ES-I3 (cell line): ENCODE results near the gene ARMC3.

Experiments used
- H3K36me3 ChIP-seq: 2 replicates; pipeline ENCODE4 v1.6.1; 2013; ENCODE audit warnings: mild to moderate bottlenecking, low read length, control low read depth, moderate library complexity; ENCODE audit not compliant: insufficient read depth
- H3K4me1 ChIP-seq: 2 replicates; pipeline ENCODE4 v1.6.1; 2013; ENCODE audit warnings: mild to moderate bottlenecking, control low read depth, low read length; ENCODE audit not compliant: insufficient read depth
- H3K9ac ChIP-seq: 2 replicates; pipeline ENCODE4 v1.6.1; 2013; ENCODE audit warnings: low read depth, mild to moderate bottlenecking, low read length, moderate library complexity
- H3K9me3 ChIP-seq: 2 replicates; pipeline ENCODE4 v1.6.1; 2013; ENCODE audit warnings: mild to moderate bottlenecking, low read length, moderate library complexity; ENCODE audit not compliant: control insufficient read depth, insufficient read depth

Gene ARMC3

DNA sequence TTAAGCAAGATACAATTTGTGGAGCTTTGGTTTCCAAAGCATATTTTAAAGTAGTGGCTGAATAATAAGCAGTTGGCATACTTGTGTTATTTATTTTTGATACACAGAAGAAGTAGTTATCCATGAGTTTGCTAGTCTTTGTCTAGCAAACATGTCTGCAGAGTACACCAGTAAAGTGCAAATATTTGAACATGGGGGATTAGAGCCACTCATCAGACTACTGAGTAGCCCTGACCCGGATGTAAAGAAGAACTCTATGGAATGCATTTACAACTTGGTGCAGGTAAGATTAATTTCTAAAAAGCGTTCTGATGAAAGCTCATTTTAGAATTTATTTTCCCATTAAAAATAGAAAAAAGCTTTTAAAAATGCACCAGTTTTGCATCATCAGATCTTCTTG lies 31.4 kb downstream of the ARMC3 start:
- H3K9me3 ChIP-seq, result no peaks in the 10 kb centered on the region
- H3K4me1 ChIP-seq, result no peaks in the 10 kb centered on the region
- H3K9ac ChIP-seq, result no peak overlapping the region
- H3K36me3 ChIP-seq, result no peaks in the 10 kb centered on the region

DNA sequence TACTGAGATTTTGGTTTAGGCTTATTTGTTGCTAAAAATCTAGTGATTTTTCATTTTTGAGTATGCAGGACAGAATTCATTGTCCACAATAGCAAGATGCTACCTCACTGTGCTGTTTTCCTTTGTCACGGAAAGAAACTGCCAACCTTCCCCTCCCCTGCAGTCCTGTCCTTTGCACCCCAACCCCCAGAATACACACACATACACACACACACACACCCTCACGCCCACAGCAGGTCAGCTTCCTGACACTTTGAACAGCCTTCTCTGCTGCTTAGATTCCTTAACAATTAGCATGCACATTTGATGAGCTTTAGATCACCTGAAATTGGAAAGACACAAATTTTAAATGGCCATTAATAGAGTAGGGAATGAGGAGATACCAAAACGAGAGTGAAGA lies 32.1 kb downstream of the ARMC3 start:
- Histone ChIP-seq H3K9ac (no peak overlapping the region), H3K4me1 (no peaks in the 10 kb centered on the region), H3K9me3 (no peaks in the 10 kb centered on the region), H3K36me3 (no peaks in the 10 kb centered on the region)

DNA sequence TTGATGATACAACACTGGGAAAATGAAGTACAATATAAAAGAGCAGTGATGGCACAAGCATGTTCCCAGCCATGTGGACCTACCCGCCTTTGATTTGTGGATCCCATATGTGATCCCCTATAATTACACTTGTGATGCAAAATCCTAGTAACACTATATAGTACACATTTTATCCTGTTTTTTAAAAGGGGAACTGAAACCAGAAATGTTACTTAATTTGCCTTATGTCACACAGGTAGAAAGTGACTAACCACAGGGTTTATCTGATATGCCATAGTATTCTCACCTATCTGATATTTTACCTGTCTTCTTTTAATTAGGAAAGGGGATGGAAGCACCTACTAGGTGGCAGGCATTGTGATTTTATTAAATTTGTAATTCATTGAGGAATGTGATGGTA lies 35.0 kb downstream of the ARMC3 start:
- no peaks in the 10 kb centered on the region for H3K36me3 ChIP-seq
- H3K9me3 ChIP-seq, result no peaks in the 10 kb centered on the region
- H3K4me1 ChIP-seq, result no peaks in the 10 kb centered on the region
- no peak overlapping the region for H3K9ac ChIP-seq

DNA sequence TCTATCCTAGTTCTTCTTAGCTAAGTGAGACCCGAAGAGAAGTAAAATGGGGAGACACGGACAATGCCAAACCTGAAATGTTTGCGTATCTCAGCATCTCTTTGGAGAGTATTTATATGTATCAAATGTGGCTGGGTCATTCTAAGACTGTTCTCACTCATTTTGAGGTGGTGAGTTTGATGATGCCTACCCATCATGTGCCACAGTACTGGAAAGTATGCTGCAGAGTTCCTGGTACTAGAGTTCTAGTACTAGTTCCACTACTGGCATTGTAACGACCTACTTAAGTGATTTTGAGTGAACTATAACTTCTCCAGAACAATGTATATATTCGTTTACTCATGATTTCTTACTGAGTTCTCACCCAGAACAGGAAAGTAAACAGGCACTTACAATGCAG lies 41.9 kb downstream of the ARMC3 start:
- Histone ChIP-seq H3K9me3 (no peaks in the 10 kb centered on the region), H3K4me1 (no peaks in the 10 kb centered on the region), H3K36me3 (no peaks in the 10 kb centered on the region), H3K9ac (no peak overlapping the region)

DNA sequence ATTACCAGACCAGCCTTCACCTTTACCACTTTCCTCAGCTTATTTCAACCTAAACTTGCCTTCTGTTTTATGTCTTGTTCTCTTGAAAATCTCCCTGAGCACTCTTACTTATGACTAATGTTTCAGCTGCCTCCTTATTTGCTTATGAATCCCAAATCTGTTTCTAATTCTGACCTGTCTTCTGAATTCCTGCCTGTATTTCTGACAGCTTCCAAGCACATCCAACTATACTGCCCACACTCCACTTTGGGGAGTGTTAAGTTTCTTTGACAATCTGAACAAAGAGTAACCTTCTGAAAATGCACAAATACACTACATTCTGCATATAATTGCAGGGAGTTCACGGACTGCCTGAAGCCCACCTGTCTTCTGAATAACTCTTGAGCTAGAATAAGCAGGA lies 48.7 kb downstream of the ARMC3 start:
- no peaks in the 10 kb centered on the region for H3K36me3 ChIP-seq
- H3K4me1 ChIP-seq, result no peaks in the 10 kb centered on the region; the same call in 1 of the 2 replicates
- H3K9me3 ChIP-seq, result no peaks in the 10 kb centered on the region
- no peak overlapping the region for H3K9ac ChIP-seq

DNA sequence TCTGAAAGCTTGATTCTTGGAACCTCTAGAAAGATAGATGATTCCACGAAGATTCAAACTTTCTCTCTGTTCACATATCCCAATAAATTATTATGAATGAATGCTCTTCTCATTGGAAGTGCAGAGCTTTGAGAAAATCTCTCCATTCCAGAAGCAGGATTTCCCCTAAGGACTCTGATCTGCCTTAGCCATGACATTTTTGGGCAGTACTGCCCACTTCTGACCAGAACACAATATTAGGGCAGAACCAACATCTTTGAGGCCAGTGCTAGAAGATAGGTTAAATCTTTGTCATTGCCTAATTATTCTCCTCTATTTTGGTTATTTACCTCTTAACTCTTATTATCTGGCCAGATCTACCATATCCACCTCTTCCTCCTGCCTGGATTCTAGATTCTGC lies 49.9 kb downstream of the ARMC3 start:
- H3K9ac ChIP-seq, result no peak overlapping the region
- H3K9me3 ChIP-seq, result no peaks in the 10 kb centered on the region
- H3K4me1 ChIP-seq, result no peaks in the 10 kb centered on the region; the same call in 1 of the 2 replicates
- no peaks in the 10 kb centered on the region for H3K36me3 ChIP-seq

DNA sequence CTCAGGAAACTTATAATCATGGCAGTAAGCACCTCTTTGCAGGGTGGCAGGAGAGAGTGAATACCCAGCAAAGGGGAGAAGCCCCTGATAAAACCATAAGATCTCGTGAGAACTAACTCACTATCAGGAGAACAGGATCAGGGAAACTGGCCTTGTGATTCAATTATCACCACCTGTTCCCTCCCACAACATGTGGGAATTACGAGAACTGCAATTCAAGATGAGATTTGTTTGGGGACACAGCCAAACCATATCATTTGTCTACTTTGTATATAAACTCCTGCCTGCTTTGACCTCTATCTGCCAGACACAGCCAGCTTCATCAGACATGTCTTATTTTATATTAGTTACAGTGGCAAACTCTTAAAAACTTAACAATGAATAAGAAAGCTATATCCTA lies 50.4 kb downstream of the ARMC3 start:
- Histone ChIP-seq H3K36me3 (no peaks in the 10 kb centered on the region), H3K9me3 (no peaks in the 10 kb centered on the region), H3K9ac (no peak overlapping the region), H3K4me1 (no peaks in the 10 kb centered on the region; the same call in 1 of the 2 replicates)

DNA sequence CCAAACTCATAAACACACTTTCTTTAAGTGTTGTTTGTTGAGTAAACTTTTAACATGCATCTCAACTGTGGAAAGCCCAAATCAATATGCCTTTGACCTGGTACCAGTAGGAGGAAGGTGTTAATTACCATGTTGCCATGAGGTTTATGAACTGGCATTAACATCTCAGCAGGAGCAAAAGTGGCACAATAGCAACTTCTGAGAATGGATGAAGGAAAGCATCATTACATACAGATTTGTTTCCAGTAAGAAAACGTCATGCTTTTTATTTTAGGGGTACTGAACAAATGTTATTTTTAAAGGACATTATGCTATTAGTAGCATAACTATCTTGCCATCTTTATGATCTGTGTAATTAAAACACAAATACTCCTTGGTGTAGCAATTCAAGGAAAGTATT lies 51.1 kb downstream of the ARMC3 start:
- Histone ChIP-seq H3K4me1 (no peaks in the 10 kb centered on the region; the same call in 1 of the 2 replicates), H3K9me3 (no peaks in the 10 kb centered on the region), H3K36me3 (no peaks in the 10 kb centered on the region), H3K9ac (no peak overlapping the region)

DNA sequence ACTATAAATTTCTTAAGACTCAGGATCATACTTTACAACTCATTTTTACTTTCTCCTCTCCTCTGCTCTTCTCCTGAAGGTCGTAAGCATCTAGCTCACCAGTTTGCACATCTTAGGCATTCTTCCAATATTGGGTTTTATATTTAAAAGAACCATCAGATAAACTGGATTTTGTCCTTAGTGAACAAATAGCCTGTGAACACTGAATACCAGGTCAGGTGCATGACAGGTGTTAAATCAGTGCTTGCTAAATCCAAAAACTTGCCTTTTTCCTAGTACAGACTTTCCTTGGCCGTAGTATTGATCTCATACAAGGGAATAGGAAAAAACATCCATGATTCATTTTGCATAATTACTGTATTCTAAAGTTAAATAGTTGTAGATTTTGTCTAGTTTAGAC lies 53.0 kb downstream of the ARMC3 start:
- Histone ChIP-seq H3K36me3 (no peaks in the 10 kb centered on the region), H3K9me3 (no peaks in the 10 kb centered on the region), H3K9ac (no peak overlapping the region), H3K4me1 (no peaks in the 10 kb centered on the region; the same call in 1 of the 2 replicates)

DNA sequence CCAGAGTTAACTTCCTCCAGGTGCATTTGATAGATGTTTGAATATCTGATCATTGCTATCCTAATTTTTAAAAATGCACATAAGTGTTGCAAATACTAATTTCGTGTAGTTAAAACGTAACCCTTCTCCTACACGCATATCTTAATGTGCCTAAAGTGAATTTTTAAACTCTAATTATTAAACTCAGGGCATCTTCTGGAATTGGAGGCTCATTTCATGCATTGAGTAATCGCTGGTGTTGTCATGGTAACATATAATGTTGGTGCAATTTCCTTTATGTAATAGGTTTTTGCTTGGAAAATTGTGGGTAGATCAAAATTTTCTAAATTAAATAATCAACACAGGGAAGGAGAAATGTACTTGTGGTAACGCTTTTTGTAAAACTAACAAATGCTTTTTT lies 56.2 kb downstream of the ARMC3 start:
- Histone ChIP-seq H3K9me3 (no peaks in the 10 kb centered on the region), H3K4me1 (no peaks in the 10 kb centered on the region; the same call in 1 of the 2 replicates), H3K9ac (no peak overlapping the region), H3K36me3 (no peaks in the 10 kb centered on the region)

DNA sequence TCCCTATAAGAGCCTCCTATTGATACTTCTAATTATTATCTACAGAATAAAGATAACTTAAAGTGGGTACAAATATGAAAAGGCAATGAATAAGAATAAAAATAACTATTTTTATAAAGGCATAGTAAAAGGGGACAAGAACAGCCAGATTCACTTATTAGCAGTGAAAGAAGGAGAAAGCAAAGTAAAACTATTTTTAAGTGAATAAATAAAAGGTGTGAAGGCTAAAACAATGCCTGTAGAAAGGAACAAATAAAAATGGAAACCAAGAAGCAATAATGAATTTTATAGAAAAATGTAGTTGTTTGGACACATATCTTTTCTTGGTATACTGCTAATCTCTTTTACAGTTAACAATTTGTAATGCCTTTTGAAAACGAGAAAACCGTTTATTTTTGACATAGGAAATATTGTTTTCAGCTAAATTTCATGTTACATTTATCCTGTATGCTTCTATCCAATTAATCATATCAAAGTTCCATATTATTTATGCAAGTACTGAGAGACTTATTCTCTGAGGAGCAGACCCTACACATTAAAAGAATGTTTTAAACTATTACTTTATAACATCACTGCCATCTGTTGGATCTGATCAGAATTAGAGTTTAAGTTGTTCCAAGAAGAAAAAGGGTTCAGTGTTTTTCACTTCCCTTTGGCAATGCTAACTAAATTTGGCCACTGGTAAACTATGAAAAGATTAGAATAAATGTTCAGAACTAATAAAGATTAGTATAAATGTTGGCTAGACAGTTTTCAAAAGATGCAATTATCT lies 59.1 kb downstream of the ARMC3 start:
- Histone ChIP-seq H3K9ac (no peak overlapping the region), H3K9me3 (no peaks in the 10 kb centered on the region)

DNA sequence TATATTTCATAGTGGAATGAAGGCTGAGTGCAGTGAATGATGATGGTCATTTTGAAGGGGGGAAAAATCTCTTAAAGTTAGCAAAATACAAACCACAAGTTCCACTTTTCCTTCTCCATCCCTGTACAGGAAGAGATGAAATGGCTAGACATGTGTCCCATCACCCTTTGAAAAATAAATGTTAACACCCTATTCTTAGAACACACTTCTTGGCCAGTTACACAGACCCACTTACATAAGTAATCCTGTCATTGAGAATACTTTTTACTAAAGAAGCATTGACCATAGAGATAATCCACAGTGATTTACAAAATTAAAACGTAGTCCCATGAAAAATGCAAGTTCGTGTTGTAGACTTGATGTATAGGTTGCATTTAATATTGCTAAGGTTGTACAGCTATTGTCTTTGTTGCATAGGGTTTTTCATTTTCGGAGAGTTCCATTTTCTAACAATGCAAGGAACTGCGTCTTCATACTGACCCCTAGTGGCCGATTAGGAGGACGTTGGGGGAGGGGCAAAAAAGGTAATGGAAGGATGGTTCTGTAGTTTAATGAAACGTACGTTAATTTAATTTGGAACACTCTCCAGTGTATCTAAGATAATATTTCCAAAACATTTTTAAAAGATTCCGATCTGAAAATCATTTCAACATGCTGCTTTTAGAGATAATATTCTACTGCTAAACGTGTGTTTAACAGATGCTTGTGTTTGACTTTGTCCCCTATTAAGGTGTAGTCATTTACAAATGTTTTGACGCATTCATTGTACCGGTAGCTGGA lies 60.9 kb downstream of the ARMC3 start:
- Histone ChIP-seq H3K9ac (no peak overlapping the region), H3K9me3 (no peaks in the 10 kb centered on the region), H3K4me1 (no peaks in the 10 kb centered on the region), H3K36me3 (no peaks in the 10 kb centered on the region)

More for the DNA sequence above, 59.1 kb downstream of the ARMC3 start:
- no peaks in the 10 kb centered on the region for H3K36me3 ChIP-seq
- no peaks in the 10 kb centered on the region for H3K4me1 ChIP-seq

DNA sequence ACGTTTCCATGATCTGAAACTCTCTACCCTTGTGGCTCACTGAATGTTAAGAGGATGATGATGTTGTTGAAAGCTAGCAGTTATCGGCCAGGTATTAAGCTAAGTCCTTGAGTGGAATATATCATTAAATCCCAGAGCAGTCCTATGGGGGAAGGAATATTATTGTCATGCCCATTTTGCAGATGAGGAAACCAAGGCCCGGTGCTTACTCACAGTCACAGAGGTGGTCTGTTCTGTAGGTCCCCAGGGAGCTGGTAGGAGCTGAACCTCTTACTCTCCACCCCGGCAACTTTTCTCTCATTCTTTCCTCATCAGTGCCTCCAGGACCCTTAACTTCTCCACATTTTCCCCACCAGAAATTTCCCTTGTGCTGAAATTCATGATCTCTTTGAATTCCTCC lies 62.6 kb downstream of the ARMC3 start:
- H3K9ac ChIP-seq, result no peak overlapping the region
- no peaks in the 10 kb centered on the region for H3K4me1 ChIP-seq
- no peaks in the 10 kb centered on the region for H3K36me3 ChIP-seq

DNA sequence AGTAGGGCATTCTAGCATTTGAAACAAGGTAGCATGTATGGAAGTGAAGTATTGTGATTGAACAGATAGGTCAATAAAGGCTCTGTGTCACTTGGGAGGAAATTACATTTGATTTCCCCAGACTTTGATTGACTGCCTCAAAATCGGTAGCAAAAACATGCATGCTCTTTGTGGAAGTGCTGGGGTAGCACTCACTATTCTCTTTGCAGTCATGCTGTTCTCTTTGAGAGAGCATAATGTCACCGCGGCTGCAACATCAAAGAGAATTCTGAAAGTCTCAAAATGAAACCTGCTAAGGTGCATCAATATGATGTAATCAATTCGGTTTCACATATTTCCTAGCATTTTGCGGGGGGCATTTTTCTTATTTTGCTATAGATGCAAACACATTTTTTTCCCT lies 64.2 kb downstream of the ARMC3 start:
- H3K36me3 ChIP-seq, result no peaks in the 10 kb centered on the region
- no peaks in the 10 kb centered on the region for H3K9me3 ChIP-seq
- H3K4me1 ChIP-seq, result no peaks in the 10 kb centered on the region
- no peak overlapping the region for H3K9ac ChIP-seq

More for the DNA sequence above, 62.6 kb downstream of the ARMC3 start:
- no peaks in the 10 kb centered on the region for H3K9me3 ChIP-seq

DNA sequence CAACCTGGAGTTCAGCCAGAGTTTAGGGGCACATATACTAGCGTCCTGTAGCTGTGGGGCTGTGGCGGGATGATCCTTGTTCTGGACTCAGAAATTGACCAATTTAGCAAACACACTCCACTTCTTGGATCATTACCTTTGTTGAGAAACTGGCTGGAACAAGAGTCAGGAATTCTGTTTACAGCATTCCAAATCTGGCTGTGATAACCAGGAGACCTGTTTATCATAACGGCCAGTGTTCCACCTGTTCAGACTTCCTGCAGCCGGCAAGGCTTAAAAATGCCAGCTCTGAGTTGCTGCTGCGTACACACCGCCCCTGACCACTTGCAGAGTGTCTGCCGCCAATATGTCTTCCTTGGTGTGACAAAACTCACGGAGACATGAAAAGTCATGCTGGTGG lies 64.8 kb downstream of the ARMC3 start:
- Histone ChIP-seq H3K36me3 (no peaks in the 10 kb centered on the region), H3K9me3 (no peaks in the 10 kb centered on the region), H3K9ac (no peak overlapping the region), H3K4me1 (no peaks in the 10 kb centered on the region)
